ENCODE results near the gene AMZ1.

Gene AMZ1

GRCh38 chr7:2651847-2652735 is 35.9 kb upstream of the AMZ1 start:
- DNase-seq: no peak

- no peak for DNase-seq
These were observed 35.3 kb upstream of the AMZ1 start for GRCh38 chr7:2652736-2653060.

- no peak for DNase-seq
These were observed 33.9 kb upstream of the AMZ1 start for GRCh38 chr7:2654059-2654458.

- no peak for DNase-seq
These were observed 32.0 kb upstream of the AMZ1 start for GRCh38 chr7:2655870-2656614.

- DNase-seq: no peak
These were observed 30.8 kb upstream of the AMZ1 start for GRCh38 chr7:2657208-2657607.

- no peak for DNase-seq
These were observed 29.9 kb upstream of the AMZ1 start for GRCh38 chr7:2657920-2658671.

GRCh38 chr7:2658941-2659340 is 29.1 kb upstream of the AMZ1 start:
- no peak for DNase-seq

- DNase-seq: no peak
These were observed 28.2 kb upstream of the AMZ1 start for GRCh38 chr7:2659556-2660358.

GRCh38 chr7:2660359-2661095 is 27.5 kb upstream of the AMZ1 start:
- no peak for DNase-seq

GRCh38 chr7:2661096-2661449 is 26.9 kb upstream of the AMZ1 start:
- no peak for DNase-seq

- DNase-seq: no peak
These were observed 26.3 kb upstream of the AMZ1 start for GRCh38 chr7:2661602-2662272.

GRCh38 chr7:2662273-2663120 is 25.5 kb upstream of the AMZ1 start:
- DNase-seq: no peak

- DNase-seq: no peak
These were observed 24.7 kb upstream of the AMZ1 start for GRCh38 chr7:2663121-2663886.

- DNase-seq: no peak
These were observed 24.0 kb upstream of the AMZ1 start for GRCh38 chr7:2663960-2664359.

- DNase-seq: no peak
These were observed 22.6 kb upstream of the AMZ1 start for GRCh38 chr7:2665359-2665791.

GRCh38 chr7:2666155-2666554 is 21.8 kb upstream of the AMZ1 start:
- DNase-seq: no peak

- DNase-seq: no peak
These were observed 21.3 kb upstream of the AMZ1 start for GRCh38 chr7:2666588-2667250.

GRCh38 chr7:2667843-2668242 is 20.2 kb upstream of the AMZ1 start:
- no peak for DNase-seq

- DNase-seq: no peak
These were observed 19.6 kb upstream of the AMZ1 start for GRCh38 chr7:2668401-2668800.
